Transverse colon (tissue), 4 donors: Measurements from ENCODE around the gene CKS1B.

Experiments
- CTCF ChIP-seq, 5 experiments: fragments of 200-600 bp in 3 of 5; fragments of 450-650 bp in 2 of 5; sonication (generic) in 3 of 5; IDR thresholded peaks; 1 replicate in 2 of 5; 2 replicates in 3 of 5; pipeline ENCODE4 v1.5.1; 2016 to 2017; ENCODE audit warnings: antibody characterized with exemption in 5 of 5, inconsistent platforms in 3 of 5, mild to moderate bottlenecking in 2 of 5, moderate library complexity in 1 of 5
- POLR2A ChIP-seq: fragments of 450-650 bp; IDR thresholded peaks from one replicate; pipeline ENCODE4 v1.6.1; 2016; ENCODE audit warnings: antibody characterized with exemption, mild to moderate bottlenecking, moderate library complexity
- POLR2AphosphoS5 ChIP-seq, 3 donors: sonication (generic); formaldehyde crosslinking; IDR thresholded peaks; one replicate each; pipeline ENCODE4 v1.6.1; 2016; ENCODE audit warnings: antibody characterized with exemption in 3 of 3

- TF ChIP-seq POLR2A: no peak
- no peak for TF ChIP-seq POLR2AphosphoS5 (IDR thresholded peaks at IDR 0.05)
- TF ChIP-seq CTCF (IDR thresholded peaks at IDR 0.05): no peak
These were observed 36.5 kb downstream of the CKS1B start for GRCh38 chr1:155011004-155011416.
